Parathyroid adenoma (tissue), 2 donors: ENCODE measurements around the gene IQCC.
A peak's percentile ranks its signal among the peaks of the same experiment; 100 is the strongest.

ENCODE experiments used
- H2AFZ ChIP-seq: fragments of 300-600 bp; sonication (generic); one replicate; pipeline ENCODE4 v1.7.0; 2017; ENCODE audit warnings: antibody characterized with exemption, mild to moderate bottlenecking
- H3K27ac ChIP-seq: fragments of 300-600 bp; sonication (generic); one replicate; pipeline ENCODE4 v1.7.0; 2017
- H3K27me3 ChIP-seq: fragments of 300-600 bp; sonication (generic); one replicate; pipeline ENCODE4 v1.7.0; 2017; ENCODE audit warnings: low read length; ENCODE audit not compliant: control insufficient read depth, insufficient read depth
- H3K36me3 ChIP-seq: fragments of 300-600 bp; sonication (generic); one replicate; pipeline ENCODE4 v1.7.0; 2017; ENCODE audit warnings: low read length; ENCODE audit not compliant: control insufficient read depth, insufficient read depth
- H3K4me1 ChIP-seq: fragments of 300-600 bp; sonication (generic); one replicate; pipeline ENCODE4 v1.7.0; 2017; ENCODE audit warnings: control low read depth
- H3K4me2 ChIP-seq: fragments of 300-600 bp; sonication (generic); one replicate; pipeline ENCODE4 v1.7.0; 2017; ENCODE audit warnings: low read length
- H3K4me3 ChIP-seq: fragments of 300-600 bp; sonication (generic); one replicate; pipeline ENCODE4 v1.7.0; 2017; ENCODE audit warnings: low read depth, low read length
- H3K79me2 ChIP-seq: fragments of 300-600 bp; sonication (generic); one replicate; pipeline ENCODE4 v1.7.0; 2017; ENCODE audit warnings: control low read depth
- H3K9ac ChIP-seq: fragments of 300-600 bp; sonication (generic); one replicate; pipeline ENCODE4 v1.7.0; 2017; ENCODE audit warnings: mild to moderate bottlenecking
- H3K9me3 ChIP-seq: fragments of 300-600 bp; sonication (generic); one replicate; pipeline ENCODE4 v1.7.0; 2017; ENCODE audit warnings: low read length; ENCODE audit not compliant: control insufficient read depth
- TF ChIP-seq, protein P1 (sequence below): fragments of 300-600 bp; sonication (generic); IDR thresholded peaks from one replicate; pipeline ENCODE4 v1.7.0; 2017; ENCODE audit warnings: antibody characterized with exemption, mild to moderate bottlenecking
- donor health status: primary hyperparathyroidism.

Gene IQCC

DNA sequence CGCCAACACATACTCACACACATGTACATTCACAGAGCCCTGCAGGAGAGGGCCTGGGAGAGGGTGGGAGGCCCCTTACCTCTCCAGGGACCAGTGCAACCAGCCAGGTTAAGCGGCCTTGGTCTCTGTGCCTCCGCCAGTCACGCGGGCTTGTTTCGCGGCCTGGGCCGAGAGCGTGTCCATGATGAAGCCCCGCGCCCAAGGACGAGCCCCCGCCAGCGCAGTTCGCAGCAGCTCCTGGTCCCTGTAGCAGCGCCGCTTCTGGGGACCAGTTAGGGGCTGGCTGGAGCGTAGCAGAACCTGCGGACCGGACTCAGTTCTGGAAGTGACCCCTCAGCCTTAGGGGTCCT, 34.3 kb downstream of the IQCC start:
- Histone ChIP-seq H3K27ac (peak overlapping the region; percentile 60), H3K27me3 (no peaks in the 10 kb centered on the region), H3K4me3 (peak overlapping the region; percentile 58), H3K36me3 (no peaks in the 10 kb centered on the region), H3K4me1 (no peaks in the 10 kb centered on the region), H3K4me2 (peak overlapping the region; percentile 92), H3K79me2 (no peaks in the 10 kb centered on the region), H3K9ac (no peak overlapping the region), H3K9me3 (no peaks in the 10 kb centered on the region), H2AFZ (peak overlapping the region; percentile 80)
- TF ChIP-seq, protein P1, sequence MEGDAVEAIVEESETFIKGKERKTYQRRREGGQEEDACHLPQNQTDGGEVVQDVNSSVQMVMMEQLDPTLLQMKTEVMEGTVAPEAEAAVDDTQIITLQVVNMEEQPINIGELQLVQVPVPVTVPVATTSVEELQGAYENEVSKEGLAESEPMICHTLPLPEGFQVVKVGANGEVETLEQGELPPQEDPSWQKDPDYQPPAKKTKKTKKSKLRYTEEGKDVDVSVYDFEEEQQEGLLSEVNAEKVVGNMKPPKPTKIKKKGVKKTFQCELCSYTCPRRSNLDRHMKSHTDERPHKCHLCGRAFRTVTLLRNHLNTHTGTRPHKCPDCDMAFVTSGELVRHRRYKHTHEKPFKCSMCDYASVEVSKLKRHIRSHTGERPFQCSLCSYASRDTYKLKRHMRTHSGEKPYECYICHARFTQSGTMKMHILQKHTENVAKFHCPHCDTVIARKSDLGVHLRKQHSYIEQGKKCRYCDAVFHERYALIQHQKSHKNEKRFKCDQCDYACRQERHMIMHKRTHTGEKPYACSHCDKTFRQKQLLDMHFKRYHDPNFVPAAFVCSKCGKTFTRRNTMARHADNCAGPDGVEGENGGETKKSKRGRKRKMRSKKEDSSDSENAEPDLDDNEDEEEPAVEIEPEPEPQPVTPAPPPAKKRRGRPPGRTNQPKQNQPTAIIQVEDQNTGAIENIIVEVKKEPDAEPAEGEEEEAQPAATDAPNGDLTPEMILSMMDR, result no peak

GRCh38 chr1:32240140-32240951, 34.9 kb downstream of the IQCC start:
- H3K4me3 ChIP-seq, result peak overlapping the region; percentile 58
- no peaks in the 10 kb centered on the region for H3K79me2 ChIP-seq
- H3K9me3 ChIP-seq, result no peaks in the 10 kb centered on the region
- H3K9ac ChIP-seq, result no peak overlapping the region
- no peaks in the 10 kb centered on the region for H3K27me3 ChIP-seq
- H3K4me1 ChIP-seq, result no peaks in the 10 kb centered on the region
- H2AFZ ChIP-seq, result peak overlapping the region; percentile 80
- no peaks in the 10 kb centered on the region for H3K36me3 ChIP-seq
- TF ChIP-seq, protein P1, result peak; percentile 16
- H3K4me2 ChIP-seq, result peak overlapping the region; percentile 92
- peak overlapping the region; percentile 60 for H3K27ac ChIP-seq

DNA sequence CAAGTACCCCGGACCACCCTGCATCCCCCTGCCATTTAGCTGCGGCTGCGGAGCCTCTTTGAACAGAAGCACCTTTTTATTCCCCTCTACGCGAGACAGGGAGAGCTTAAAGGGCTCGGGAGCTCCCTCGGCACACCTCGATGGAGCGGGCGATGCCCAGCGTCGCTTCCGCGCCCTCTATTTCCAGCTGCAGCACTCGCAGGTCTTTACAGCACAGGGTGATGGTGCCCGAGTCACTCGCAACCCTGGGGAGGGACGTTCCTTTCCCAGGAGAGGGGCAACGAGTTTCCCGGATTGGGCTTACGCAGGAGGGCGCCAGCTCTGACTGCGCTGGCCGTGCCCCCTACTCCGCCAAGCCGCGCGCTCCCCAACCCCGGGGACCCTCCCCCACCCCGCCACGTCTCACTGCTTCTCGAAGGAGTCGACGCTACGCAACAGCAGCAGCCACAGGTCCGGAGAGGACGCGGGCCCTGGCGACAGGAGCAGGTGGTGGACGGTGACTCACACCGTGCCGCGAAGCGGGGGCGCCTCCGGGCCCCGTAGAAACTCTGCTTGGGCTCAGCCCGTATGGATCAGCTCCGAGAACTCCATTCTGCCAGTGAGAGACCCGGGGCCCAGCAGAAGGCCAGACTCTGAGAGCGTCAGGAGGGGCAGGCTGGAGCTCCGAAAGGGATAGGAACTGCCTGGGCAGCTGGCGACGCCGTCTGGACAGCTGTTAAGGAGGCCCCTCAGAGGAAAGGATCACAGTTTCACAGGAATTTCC, 35.7 kb downstream of the IQCC start:
- H3K27ac ChIP-seq, result peak overlapping the region; percentile 60
- peak overlapping the region; percentile 58 for H3K4me3 ChIP-seq

DNA sequence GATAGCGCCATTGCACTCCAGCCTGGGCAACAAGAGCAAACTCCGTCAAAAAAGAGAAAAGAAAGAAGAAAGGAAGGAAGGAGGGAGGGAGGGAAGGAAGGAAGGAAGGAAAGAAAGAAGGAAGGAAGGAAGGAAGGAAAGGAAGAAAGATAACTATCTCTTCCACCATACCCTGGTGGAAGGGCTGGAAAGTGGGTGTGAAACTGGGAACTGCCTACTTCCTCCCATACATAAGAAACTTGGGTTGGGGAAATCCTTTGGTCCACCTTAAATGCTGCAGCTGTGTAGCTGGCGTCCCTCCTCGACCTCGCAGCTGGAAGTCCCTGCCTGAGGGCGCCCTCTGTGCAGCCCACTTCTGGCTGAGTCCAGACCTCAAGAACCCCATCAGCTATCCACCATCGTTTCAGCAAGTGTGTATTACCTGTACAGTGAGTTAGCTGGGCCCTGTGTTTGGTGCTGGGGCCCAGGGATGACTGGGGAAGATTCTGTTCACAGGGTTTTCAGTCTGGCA, 36.9 kb downstream of the IQCC start:
- Histone ChIP-seq H3K9ac (no peak overlapping the region), H3K27me3 (no peaks in the 10 kb centered on the region), H3K27ac (no peak overlapping the region), H2AFZ (no peak overlapping the region), H3K9me3 (no peaks in the 10 kb centered on the region), H3K79me2 (no peaks in the 10 kb centered on the region), H3K4me2 (no peak overlapping the region), H3K36me3 (no peaks in the 10 kb centered on the region), H3K4me3 (no peak overlapping the region), H3K4me1 (no peaks in the 10 kb centered on the region)
- TF ChIP-seq, protein P1, result no peak

More for the DNA sequence above, 35.7 kb downstream of the IQCC start:
- H3K27me3 ChIP-seq, result no peaks in the 10 kb centered on the region
- H2AFZ ChIP-seq, result peak overlapping the region; percentile 80
- no peaks in the 10 kb centered on the region for H3K4me1 ChIP-seq
- H3K79me2 ChIP-seq, result no peaks in the 10 kb centered on the region
- no peak overlapping the region for H3K9ac ChIP-seq
- TF ChIP-seq, protein P1, result no peak
- peak overlapping the region; percentile 92 for H3K4me2 ChIP-seq
- no peaks in the 10 kb centered on the region for H3K36me3 ChIP-seq
- no peaks in the 10 kb centered on the region for H3K9me3 ChIP-seq
